Right hindlimb (tissue), 1 donor: ENCODE results near the gene ABHD6.
A peak's percentile ranks its signal among the peaks of the same experiment; 100 is the strongest.
"Not testable (repeated sequence)": the region's sequence is repeated elsewhere in the genome, so short reads cannot be mapped to it uniquely, and the experiment has no call there.

Experiments used
- DNase-seq: peaks from one replicate; pipeline ENCODE4 v3.0.0-alpha.2; 2018

The ABHD6 gene

GRCh38 chr3:58324391-58325390 lies 87.1 kb downstream of the ABHD6 start:
- no peak for DNase-seq

DNA sequence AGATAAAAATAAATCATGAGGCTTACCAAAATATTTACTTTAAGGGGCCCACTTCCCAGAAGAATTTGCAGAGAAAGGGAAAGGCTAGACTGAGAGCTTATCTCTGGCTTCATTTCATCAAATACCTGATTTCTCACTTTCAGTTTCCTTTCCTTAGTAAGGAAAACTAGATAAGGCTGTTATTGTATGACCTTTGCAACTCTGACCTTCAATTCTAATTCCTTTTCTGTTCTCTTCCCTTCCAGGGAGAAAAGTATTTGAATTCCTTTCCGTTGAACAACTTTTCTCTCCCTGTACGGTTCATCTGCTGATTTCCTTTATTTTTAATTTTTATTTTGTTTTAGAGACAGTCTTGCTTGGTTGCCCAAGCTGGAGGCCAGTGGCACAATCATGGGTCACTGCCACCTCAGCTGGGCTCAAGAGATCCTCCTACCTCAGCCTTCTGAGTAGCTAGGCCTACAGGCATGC lies 88.0 kb downstream of the ABHD6 start:
- DNase-seq, result no peak

- no peak for DNase-seq
Observed at GRCh38 chr3:58326267-58326900, 88.8 kb downstream of the ABHD6 start.

DNA sequence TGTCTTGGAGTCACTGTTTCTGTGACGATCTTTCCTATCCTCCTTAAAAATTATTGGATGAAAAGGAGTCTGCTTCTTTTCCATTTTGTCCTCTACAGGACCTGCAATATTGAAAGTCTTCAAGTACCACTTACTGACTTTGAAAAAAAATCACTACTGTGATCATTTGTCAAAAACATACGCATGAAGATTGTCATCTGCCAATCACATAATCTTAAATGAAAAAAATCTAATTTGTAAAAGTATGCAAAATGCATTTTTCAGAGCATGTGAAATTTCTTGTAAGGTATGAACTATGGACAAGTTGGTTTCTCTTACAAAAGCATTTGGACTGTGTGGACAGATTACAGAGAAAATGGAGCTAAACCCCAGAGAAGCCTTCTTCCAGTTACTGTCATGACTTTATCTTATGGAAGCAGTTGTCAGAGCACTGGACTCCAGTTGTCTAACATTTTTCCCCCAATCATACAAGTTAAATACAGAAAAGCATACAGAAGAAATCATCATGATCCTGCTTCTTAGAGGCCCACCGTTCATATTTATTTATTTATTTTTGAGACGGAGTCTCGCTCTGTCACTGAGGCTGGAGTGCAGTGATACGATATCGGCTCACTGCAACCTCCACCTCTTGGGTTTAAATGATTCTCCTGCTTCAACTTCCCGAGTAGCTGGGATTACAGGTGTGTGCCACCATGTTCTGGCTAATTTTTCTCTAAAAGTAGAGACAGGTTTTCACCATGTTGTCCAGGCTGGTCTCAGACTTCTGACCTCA lies 91.7 kb downstream of the ABHD6 start:
- no peak for DNase-seq

DNA sequence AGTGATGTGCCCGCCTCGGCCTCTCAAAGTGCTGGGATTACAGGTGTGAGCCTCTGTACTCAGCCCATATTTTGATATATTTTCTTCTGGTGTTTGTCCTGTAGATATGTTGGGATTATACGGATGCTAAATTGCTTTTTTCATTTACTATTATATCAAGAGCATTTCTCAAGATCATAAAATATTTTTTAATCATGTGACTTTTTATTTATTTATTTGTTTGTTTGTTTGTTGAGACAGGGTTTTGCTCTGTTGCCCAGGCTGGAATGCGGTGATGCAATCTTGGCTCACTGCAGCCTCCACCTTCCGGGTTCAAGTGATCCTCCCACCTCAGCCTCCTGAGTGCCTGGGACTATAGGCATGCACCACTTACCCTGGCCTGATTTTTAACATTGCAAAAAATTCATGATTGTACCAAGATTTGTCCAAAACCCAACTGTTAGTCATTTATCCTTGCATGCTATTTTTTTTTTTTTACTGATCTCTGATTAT lies 92.4 kb downstream of the ABHD6 start:
- DNase-seq, result no peak

GRCh38 chr3:58331593-58332152 lies 94.1 kb downstream of the ABHD6 start:
- no peak for DNase-seq

DNA sequence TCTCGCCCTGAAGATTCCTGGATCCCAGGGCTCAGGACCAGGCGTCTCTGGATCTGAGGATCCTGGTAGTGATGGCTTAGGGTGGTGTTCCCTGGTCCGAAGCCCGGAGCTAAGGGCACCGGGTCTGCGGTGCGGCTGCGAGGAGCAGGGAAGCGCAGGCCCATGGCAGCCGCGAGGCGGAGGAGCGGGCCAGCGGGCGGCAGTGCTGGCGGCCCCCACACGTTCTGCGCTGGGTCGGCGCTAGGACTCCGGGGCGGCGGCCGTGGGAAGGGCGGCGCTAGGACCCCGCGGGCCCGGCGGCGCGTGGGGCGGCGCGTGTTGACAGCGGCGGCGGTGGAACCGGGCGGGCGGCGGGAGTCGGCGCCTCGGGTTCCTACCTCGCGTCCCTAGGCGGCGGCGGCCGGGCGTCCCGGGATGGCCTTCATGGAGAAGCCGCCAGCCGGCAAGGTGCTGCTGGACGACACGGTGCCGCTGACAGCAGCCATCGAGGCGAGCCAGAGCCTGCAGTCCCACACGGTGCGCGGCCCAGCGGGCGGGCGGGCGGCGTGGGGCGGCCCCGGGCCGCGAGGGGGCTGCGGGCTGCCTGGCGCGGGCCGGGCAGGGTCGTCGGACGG lies 95.1 kb downstream of the ABHD6 start, which contains the start of gene PXK:
PXK (plus strand) TSS at position 318 of the 614 bp plus-strand sequence; CDS start at position 415, 97 bp downstream.
- peak; percentile 87 for DNase-seq

DNA sequence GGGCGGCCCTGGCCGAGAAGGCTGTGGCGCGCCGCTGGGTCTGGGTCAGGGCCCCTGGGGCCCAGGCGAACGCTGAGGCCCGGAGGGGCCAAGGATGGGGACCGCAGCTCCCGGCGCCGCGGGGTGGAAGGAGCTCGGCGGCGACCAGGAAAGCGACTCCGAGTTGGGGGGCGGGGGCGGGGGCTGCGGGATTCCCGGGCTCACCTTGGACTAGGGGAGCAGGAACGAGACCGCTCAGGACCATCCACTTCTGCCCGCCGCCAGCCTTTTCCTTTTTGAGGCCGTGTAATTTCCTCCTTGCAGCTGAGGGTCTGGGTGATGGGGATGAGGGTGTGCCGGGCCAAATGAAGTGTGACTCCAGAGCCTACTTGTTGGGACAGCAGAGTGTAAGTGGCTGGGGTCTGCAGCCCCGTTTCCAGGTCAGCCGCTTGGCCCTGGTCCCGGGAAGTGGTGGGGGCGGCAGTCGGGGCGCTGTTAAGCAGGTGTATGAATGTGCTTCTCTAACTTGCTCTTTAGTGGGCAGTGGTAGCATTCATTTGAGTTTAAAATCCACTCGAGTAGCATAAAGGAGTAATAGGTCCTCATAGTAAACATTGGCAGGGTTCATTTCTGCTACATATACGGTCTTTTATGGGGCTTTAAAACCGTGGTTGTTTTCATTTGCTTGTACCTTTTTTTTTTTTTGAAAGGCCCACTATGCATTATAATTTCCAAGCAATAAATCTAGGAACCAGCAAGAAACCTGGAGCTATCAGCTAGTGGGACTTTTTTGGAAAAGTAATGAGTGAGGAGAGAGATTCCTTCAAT lies 95.8 kb downstream of the ABHD6 start:
- DNase-seq, result peak; percentile 41

DNA sequence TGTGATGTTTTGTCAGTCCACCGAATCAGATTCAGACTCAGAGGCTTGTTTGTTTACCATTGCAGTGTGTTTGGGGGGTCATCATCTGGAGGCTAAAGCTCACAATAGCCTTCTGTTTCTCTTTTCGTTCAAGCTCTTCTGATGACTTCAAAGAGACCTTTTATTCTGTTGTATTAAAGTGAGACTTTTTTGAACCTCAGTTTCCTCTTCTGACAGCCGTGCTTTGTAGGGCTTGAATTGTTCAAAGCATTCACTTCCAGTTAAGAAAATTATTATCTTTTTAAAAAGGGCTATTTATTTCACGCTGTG lies 96.4 kb downstream of the ABHD6 start:
- DNase-seq, result no peak

GRCh38 chr3:58334506-58334884 lies 96.9 kb downstream of the ABHD6 start:
- DNase-seq, result no peak

DNA sequence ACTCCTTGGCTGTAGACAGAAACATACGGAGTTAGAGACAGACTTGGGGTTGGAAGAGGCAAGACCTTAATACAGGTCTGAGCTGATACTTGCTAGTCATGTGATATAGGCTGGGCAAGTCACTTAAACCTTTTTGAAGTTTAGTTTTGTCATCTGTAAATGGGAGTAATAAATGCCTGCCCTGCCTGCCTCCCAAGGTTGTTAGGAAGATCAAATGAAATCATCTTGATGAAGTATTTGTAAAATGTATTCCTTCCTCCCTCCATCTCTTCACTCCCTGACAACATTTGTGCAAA lies 98.0 kb downstream of the ABHD6 start:
- no peak for DNase-seq

DNA sequence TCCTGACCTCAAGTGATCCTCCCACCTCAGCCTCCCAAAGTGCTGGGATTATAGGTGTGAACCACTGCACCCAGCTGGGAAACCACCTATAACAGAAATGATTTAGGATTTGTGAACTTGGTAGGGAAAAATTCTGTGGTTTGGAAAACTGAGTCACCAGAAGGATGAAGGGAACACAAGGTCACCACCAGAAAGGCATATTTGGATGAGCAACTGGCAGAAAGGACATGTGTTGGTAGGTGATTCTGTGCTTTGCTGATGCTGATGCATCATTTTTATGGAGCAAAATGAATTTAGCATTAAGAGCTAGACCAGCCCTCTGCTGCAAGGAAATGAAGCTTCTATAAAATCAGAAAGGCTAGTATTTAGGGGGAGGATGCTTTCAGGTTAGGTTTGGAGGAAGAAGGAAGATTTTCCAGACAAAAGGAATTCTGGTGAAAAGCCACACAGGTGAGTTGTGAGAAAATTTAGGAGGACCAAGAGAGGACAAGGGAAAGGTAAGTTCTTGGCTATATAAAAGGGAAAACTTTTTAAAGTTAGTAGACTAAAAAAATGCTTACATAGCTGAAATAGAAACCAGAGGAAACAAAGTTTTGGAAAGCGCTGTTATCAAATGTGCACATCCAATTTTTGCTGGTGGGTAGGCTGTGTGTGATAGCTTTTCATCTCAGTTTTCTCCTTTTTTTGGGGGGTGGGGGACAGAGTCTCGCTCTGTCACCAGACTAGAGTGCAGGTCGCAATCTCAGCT lies 98.7 kb downstream of the ABHD6 start:
- DNase-seq, result no peak

GRCh38 chr3:58337190-58337589 lies 99.6 kb downstream of the ABHD6 start:
- DNase-seq, result no peak

GRCh38 chr3:58339146-58339545 lies 101.6 kb downstream of the ABHD6 start:
- DNase-seq, result not testable (repeated sequence)

- no peak for DNase-seq
Observed at GRCh38 chr3:58340594-58341244, 103.1 kb downstream of the ABHD6 start.

DNA sequence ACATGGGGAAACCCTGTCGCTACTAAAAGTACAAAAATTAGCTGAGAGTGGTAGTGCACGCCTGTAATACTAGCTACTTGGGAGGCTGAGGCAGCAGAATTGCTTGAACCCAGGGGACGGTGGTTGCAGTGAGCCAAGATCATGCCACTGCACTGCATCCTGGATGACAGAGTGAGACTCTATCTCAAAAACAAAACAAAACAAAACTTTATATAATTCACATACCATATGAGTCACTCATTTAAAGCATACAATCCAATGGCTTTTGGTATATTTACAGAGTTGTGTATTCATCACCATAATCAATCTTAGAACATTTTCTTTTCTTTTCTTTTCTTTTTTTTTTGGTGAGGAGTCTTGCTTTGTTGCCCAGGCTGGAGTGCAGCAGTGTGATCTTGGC lies 103.8 kb downstream of the ABHD6 start:
- DNase-seq, result no peak

- DNase-seq, result no peak
Observed at GRCh38 chr3:58342676-58343075, 105.1 kb downstream of the ABHD6 start.
